ENCODE data around the gene DCST2. TPM values are rescaled to one million over a fixed set of nuclear protein-coding genes. Genes with fewer than 3 reads are reported as not detected.
A peak's percentile ranks its signal among the peaks of the same experiment; 100 is the strongest.

DCST2 gene
- total RNA-seq, 3 donors from 2014 or later, result 1.7 to 3.3 (median 2.3) TPM

GRCh38 chr1:155004352-155005075, 29.1 kb downstream of the DCST2 start:
- Histone ChIP-seq H3K4me3 (peak overlapping the region; percentile 84), H3K4me1 (ENCODE audit: low read depth) (peaks cover 54% of the 10 kb centered on the region), H3K9me3 (no peaks in the 10 kb centered on the region), H3K36me3 (ENCODE audit: low read depth) (no peaks in the 10 kb centered on the region)
- no peak for TF ChIP-seq CTCF (IDR thresholded peaks at IDR 0.05)
- ATAC-seq, result no peak
- intact Hi-C loops (cut with DNase I, micrococcal nuclease), result no loop called here
- DNase-seq, result peak in 2 of 3 donors; percentile 53 to 63

GRCh38 chr1:155003766-155004351, 29.7 kb downstream of the DCST2 start:
- Histone ChIP-seq H3K4me1 (ENCODE audit: low read depth) (peaks cover 58% of the 10 kb centered on the region), H3K36me3 (ENCODE audit: low read depth) (no peaks in the 10 kb centered on the region), H3K4me3 (peak overlapping the region; percentile 84), H3K9me3 (no peaks in the 10 kb centered on the region)
- intact Hi-C loops (cut with DNase I, micrococcal nuclease), result no loop called here
- TF ChIP-seq CTCF (IDR thresholded peaks at IDR 0.05), result no peak
- DNase-seq, result peak; percentile 75 to 88 (median 83)
- no peak for ATAC-seq

GRCh38 chr1:155003227-155003765, 30.3 kb downstream of the DCST2 start:
- peak; percentile 55 to 75 (median 64) for DNase-seq
- intact Hi-C loops (cut with DNase I, micrococcal nuclease), result no loop called here
- ATAC-seq, result no peak
- no peak for TF ChIP-seq CTCF (IDR thresholded peaks at IDR 0.05)
- H3K36me3 ChIP-seq (ENCODE audit: low read depth), result no peaks in the 10 kb centered on the region
- no peaks in the 10 kb centered on the region for H3K9me3 ChIP-seq
- peaks cover 58% of the 10 kb centered on the region for H3K4me1 ChIP-seq (ENCODE audit: low read depth)
- peak overlapping the region; percentile 84 for H3K4me3 ChIP-seq

- H3K4me3 ChIP-seq, result peak within 1 kb of the TSS; percentile 84
These were observed 30.9 kb downstream of the DCST2 start, which contains the start of gene ZBTB7B for GRCh38 chr1:155002464-155003226. ZBTB7B (plus strand) TSS chr1:155002802; CDS start chr1:155014661, 11,859 bp downstream.

More at GRCh38 chr1:155002464-155003226, 30.9 kb downstream of the DCST2 start, which contains the start of gene ZBTB7B:
- DNase-seq (peak; percentile 59 to 83 (median 78)), ATAC-seq (peak; percentile 5)
- Histone ChIP-seq H3K9me3 (no peaks in the 10 kb centered on the region), H3K36me3 (ENCODE audit: low read depth) (no peaks in the 10 kb centered on the region), H3K4me1 (ENCODE audit: low read depth) (peaks cover 54% of the 10 kb centered on the region)
- no peak for TF ChIP-seq CTCF (IDR thresholded peaks at IDR 0.05)
- intact Hi-C loops (cut with DNase I, micrococcal nuclease), result no loop called here
